ENCODE data around the gene CCDC61.

The CCDC61 gene, protein sequence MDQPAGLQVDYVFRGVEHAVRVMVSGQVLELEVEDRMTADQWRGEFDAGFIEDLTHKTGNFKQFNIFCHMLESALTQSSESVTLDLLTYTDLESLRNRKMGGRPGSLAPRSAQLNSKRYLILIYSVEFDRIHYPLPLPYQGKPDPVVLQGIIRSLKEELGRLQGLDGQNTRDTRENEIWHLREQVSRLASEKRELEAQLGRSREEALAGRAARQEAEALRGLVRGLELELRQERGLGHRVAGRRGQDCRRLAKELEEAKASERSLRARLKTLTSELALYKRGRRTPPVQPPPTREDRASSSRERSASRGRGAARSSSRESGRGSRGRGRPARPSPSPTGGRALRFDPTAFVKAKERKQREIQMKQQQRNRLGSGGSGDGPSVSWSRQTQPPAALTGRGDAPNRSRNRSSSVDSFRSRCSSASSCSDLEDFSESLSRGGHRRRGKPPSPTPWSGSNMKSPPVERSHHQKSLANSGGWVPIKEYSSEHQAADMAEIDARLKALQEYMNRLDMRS

DNA sequence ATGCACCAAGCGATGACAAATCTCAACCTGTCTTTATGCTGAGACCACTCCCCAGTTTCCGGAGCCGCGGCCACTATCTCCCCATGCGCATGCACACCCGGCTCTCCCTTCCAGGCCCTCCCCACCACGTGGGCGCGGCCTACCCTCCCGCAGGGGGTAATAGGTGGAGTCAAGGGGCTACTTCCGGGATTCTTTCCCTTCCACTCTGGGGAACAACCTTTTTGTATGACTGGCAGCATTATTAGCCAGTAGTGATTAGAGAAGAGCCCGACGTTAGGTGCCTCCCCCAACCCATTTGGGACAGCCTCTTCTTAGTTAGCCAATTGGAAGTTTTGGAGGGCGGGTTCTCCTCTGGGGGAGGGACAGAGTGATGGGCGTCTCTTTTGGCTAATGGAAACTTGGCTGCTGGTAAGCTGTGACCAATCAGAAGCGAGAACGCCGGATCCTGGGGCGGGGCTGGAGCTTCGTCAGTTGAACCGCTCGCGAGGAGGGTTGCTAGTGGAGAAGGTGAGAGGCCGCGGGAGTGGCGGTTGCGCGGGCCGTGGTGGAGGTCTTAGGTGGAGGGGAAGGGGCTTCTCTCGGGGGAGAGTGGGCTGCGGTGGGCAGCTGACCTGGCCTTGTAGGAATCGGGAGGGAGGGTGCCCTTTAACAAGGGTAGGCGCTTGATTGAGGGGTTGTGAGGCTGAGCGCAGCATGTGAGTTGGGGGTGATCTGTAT is at the start of gene CCDC61:
Gene CCDC61 (plus strand): TSS at position 470 of the 717 bp plus-strand sequence. CDS start 7,552 bp downstream, outside the sequence.
- peak; percentile 95 for DNase-seq

DNA sequence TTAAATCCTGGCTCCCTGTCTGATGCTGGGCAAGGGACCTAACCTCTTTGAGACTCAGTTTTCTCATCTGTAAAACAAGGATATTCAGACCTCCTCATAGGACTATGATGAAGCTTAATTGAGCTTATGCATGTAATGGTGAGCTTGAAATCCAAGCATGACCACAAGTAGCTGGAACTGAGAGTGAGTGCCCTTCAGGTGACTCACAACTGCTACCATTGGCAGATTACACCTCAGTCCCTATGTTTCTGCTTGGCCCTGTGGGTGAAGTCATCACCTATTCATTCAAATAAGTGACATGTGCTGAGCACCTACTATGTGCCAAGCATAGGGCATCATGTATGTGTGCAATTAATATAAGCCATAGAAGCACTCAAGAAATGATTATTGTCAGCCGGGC is 47.3 kb upstream of the CCDC61 start:
- DNase-seq = no peak

DNA sequence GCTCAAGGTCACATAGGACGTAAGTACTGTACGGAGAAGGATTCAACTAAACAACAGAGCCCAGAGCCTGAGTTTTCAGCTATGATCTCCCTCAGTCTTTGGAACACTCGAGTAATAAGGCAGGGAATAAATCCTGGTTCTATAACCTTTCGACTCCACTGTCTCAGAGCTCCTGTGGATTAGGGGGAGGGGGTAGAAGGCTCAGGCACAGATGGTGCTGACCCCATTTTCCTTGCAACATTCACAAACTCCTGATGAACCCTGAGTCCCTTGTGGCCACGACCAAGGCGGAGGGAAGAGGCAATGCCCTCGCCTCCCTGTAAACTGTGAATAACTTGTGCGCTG is 43.0 kb upstream of the CCDC61 start:
- no peak for DNase-seq

DNA sequence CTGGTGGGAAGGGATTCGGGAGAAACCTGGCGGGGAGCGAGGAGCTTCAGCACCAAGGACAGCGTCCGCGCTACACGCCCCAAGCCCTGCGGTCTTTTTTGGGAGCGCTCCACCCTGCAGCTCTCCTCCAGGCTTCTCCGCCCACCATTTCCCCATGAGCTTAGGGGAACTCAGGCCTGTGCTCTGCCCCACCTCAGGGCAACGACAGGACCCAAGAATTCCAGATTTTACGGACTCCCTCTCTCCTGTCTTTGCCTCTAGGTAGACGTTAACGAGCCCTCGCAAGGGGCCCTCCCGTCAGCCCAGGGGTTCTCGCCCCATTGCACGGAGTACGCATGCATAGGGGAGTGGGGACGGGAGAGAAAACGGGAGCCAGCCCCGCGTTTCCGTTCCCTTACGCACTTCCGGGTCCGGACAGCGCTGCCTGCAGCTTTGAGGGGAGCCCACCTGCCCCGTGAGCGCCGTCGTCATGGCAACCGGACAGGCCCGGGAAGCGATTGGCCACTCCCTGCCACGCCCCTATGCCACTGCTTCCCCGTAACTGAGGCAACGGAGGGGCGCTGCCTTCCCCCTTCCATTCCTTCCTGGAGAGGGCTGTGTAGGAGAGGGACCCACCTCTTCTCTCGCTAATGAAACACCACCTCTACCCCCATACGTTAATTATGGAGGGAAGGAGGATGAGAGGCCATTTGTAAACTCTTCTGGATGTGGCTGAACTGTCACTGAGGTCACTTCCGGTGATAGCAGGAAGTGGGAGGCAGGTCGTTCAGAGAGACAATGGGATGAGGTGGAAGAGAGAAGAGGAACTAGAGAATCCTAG is 42.4 kb upstream of the CCDC61 start:
- DNase-seq = peak; percentile 34

GRCh38 chr19:45953676-45954075 is 41.6 kb upstream of the CCDC61 start:
- DNase-seq = no peak

GRCh38 chr19:45954156-45954555 is 41.1 kb upstream of the CCDC61 start:
- no peak for DNase-seq

DNA sequence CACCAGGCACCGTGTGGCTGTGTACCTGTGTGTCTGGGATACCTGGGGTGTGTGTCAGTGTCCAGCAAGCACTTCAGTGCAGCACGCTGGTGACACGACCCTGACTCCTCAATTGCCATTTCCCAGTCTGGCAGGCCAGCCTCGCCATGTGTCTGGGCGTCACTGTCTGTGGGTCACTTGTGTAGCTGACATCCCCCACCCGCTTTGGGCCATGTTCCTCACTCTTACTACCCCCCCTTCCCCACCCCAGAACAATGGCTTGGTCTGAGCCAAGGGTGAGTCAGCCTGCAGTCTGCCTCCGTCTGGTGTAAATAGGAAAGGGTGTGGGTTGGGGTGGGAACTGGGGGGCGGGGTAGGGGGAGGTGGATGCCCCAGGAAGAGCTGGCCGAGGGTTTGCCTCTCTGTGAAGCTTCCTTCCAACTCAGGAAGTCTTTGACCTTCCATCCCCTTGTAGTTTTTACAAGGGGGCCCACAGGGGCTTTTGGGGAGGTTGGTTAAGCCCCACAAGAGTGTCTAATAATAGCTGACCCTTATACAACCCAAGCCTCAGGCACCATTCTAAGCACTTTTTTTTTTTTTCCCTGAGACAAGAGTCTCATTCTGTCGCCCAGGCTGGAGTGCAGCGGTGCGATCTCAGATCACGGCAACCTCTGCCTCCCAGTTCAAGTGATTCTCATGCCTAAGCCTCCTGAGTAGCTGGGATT is 39.2 kb upstream of the CCDC61 start:
- no peak for DNase-seq

DNA sequence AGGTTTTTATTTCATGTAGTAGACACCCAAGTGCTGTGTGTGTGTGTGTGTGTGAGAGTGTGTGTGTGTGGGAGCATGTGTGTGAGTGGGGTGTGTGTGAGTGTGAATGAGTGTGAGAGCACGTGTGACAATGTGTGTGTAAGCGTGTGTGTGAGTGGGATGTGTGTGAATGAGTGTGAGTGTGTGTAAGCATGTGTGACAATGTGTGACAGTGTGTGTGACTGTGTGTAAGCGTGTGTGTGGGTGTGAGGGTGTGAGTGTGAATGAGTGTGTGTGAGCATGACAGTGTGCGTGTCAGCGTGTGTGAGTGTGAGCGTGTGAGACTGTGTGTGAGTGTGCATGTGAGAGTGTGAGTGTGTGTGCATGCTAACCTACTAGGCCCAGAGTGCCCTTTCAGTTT is 36.9 kb upstream of the CCDC61 start:
- DNase-seq = no peak

DNA sequence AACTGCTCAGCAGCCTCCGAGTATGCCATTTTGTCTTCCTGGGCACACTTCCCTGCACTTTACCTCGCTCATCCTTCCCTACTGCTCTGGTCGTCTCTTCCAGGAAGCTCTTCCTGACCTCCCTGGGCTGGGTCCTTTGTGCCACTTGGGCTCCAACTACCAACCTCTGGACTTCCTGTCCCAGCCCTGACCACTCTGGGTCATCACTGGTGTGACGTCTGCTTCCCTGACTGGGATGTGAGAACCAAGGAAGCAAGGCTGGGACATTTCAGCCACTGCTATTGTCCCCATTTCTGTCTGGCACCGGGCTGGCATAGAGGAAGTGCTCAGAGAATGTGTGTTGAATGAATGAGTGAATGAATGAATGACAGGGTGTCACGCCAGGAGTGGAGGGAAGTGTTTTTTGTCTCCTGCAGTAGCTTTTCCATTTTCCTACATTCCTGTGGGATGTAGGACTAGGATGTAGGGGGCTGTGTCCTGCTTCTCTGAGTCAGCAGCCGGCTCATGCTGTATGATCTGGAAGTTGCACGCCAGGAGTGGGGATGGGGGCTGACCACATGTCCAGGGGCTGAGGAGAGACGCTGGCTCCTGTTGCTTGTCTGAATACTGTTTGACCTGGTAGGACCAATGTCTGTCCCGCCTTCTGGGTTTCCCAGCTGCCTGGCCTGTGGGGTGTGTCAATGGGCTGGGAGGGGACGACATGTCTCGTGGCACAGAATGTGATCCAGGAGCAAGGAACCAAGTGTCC is 36.3 kb upstream of the CCDC61 start:
- no peak for DNase-seq

GRCh38 chr19:45959517-45960025 is 35.7 kb upstream of the CCDC61 start:
- DNase-seq = no peak

DNA sequence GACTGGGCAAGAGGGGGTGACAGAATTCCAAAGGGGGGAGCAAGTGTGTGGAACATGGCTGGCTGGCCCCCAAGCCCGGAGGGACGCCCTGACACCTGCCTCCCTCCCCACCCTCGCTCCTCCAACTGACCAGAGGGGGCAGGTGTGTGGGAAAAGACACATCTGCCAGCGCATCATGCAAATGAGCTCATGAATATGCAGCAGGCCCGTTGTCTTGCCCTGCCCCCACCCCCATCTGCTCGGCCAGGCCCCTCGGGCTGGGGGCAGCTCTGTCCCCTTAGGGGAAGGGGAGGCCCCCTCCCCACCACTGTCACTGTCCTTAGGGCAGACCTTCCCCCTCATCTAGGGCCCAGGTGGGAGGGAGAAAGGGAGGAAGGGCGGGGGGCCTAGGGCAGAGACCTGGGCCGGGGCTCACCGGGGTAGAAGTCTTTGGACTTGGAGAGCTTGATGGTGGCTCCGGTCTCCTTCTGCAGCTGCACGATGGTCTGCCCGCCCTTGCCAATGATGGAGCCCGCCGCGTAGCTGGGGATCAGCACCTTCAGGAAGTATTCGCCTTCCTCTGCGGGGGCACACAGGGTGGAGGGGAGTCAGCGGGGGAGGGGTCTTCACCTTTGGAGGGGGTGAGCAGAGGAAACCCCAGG is 34.6 kb upstream of the CCDC61 start:
- no peak for DNase-seq

- no peak for DNase-seq
Observed at GRCh38 chr19:45962021-45962420, 33.2 kb upstream of the CCDC61 start.

- DNase-seq = no peak
Observed at GRCh38 chr19:45967246-45967645, 28.0 kb upstream of the CCDC61 start.

GRCh38 chr19:45968626-45969025 is 26.6 kb upstream of the CCDC61 start:
- no peak for DNase-seq

DNA sequence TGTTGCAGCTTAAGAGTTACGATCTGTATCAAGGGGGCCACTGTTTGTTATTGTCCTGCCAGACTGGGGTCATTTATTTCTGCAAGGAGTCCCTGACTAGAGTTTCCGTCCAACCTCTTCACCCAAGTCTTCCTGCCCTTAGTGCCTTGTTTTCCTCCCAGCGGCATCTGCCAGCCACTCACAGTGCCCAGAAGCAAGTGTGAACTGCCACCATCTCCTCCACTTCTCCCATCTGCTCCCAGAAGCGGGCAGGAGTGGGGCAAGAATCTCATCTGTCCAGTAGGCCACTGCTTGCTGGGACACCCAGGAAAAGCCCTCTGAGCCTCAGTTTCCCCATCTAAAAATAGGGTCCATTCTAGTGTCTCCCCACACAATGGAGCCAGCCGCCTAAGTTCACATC is 25.6 kb upstream of the CCDC61 start:
- no peak for DNase-seq

GRCh38 chr19:45971260-45971902 is 23.9 kb upstream of the CCDC61 start:
- DNase-seq = no peak

DNA sequence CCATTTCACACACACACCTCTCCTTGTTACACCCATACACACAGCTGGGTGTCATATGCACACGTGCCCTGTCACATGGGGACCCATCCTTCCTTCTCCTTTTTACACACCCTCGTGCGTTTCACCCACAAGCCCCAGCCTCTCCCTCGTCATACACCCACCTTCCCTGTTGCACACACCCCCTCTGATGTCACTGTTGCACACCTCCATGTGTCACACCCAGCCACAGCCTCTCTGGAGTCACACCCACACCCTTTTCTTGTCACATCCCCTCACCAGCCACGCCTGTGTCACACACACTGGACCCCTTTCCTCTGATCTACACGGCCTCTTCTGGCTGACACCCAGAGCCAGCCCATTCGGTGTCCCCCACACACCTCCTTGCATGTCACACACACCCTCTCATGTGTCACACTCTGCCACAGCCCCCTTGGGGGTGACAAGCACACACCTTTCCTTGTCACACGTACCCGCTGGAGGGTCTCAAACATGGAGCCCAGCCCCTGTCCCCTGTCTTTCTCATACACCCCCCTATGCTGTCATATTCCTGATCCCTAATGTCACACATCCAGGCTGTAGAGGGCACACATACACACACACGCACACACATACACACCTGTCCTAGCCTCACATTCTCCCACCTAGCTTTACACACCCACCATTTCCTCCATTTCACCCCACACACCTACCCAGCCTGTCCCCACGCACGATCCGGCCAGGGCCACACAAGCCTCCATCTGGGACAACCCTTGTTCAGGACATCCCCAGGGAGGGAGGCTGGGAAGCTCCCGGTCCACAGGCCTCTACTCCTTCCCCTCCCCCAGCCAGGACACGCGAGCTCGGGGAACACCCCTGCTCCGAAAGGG is 23.0 kb upstream of the CCDC61 start:
- peak; percentile 35 for DNase-seq

DNA sequence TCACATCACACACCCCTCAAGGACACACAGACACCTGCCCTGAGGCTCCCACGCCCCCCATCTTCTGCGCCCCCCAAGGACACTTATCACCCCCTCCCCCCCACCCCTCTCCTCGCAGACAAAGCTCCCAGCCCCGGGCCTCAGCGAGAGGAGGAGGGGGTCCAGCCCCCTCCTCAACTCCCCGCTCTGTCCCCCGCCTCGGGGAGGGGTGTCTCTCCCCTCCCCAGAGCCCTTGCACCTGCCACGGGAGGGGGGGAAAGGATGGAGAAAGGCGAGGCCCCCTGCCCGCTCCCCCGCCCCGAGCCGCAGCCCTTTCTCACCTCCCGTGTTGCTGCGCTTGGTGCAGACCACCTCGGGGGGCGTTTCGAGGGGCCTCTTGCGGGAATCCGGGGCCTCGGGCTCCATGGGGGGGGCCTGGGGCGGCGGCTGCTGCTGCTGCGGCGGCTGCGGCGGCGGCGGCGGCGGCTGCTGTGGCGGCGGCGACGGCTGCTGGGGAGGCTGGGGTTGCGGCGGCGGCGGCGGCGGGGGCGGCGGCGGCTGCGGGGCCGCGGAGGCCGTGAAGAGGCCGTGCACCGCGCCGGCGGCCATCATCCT is 22.2 kb upstream of the CCDC61 start:
- no peak for DNase-seq
